H1 (cell line): Measurements from ENCODE around the gene ICE1. TPM values are rescaled to one million over a fixed set of nuclear protein-coding genes. Genes with fewer than 3 reads are reported as not detected.

ENCODE experiments used
- CTCF ChIA-PET: fragments of 300-600 bp; sonication (Branson Sonifier 250); formaldehyde crosslinking; loops from one replicate; lab custom pipeline; 2021; ENCODE audit not compliant: partially characterized antibody; lab: Charles Lee
- POLR2A ChIA-PET: fragments of 300-600 bp; sonication (Branson Sonifier 250); formaldehyde crosslinking; loops from one replicate; lab custom pipeline; 2021; ENCODE audit warnings: inconsistent platforms; ENCODE audit not compliant: partially characterized antibody; lab: Charles Lee
- DNase-seq, 2 experiments: peaks; one replicate each; pipeline versions ENCODE4 v3.0.0 to v3.0.0-alpha.2; 2010 to 2022; ENCODE audit warnings: low spot score in 2 of 2, low read depth in 1 of 2, mixed read lengths in 1 of 2
- FAIRE-seq: peaks from 2 replicates; lab custom pipeline; 2011; peaks lifted over from hg19 to GRCh38; lab: Jason Lieb, UNC
- H2AFZ ChIP-seq: 2 replicates; pipeline ENCODE4 v1.8.1; 2012; ENCODE audit warnings: low read length, inconsistent platforms
- H2AK5ac ChIP-seq: 2 replicates; pipeline ENCODE4 v1.6.1; 2013; ENCODE audit warnings: low read depth, low read length
- H2BK120ac ChIP-seq: replicated peaks from 2 replicates; pipeline ENCODE3; 2013; ENCODE audit warnings: low read depth, low read length, inconsistent platforms
- H2BK12ac ChIP-seq: 2 replicates; pipeline ENCODE4 v1.6.1; 2013; ENCODE audit warnings: low read depth, low read length
- H2BK15ac ChIP-seq: 2 replicates; pipeline ENCODE4 v1.6.1; 2013; ENCODE audit warnings: low read length
- H2BK20ac ChIP-seq: 2 replicates; pipeline ENCODE4 v1.6.1; 2013; ENCODE audit warnings: low read length
- H2BK5ac ChIP-seq: 2 replicates; pipeline ENCODE4 v1.6.1; 2013; ENCODE audit warnings: low read depth, low read length
- H3K14ac ChIP-seq: 2 replicates; pipeline ENCODE4 v1.6.1; 2013; ENCODE audit warnings: inconsistent platforms; ENCODE audit not compliant: insufficient read length
- H3K18ac ChIP-seq: 2 replicates; pipeline ENCODE4 v1.6.1; 2013; ENCODE audit warnings: low read length; ENCODE audit errors: extremely low read depth
- H3K23ac ChIP-seq: 2 replicates; pipeline ENCODE4 v1.6.1; 2013; ENCODE audit warnings: inconsistent platforms; ENCODE audit not compliant: insufficient read length
- H3K23me2 ChIP-seq: 2 replicates; pipeline ENCODE4 v1.6.1; 2013; ENCODE audit warnings: low read depth, low read length
- H3K27ac ChIP-seq: 2 replicates; pipeline ENCODE4 v1.6.1; 2011; ENCODE audit warnings: low read depth, low read length, inconsistent platforms
- H3K27me3 ChIP-seq, 4 experiments: replicated peaks in 1 of 4; 1 replicate in 1 of 4; 2 replicates in 3 of 4; pipeline versions ENCODE4 v1.6.1 to v1.8.1; 2011 to 2013; ENCODE audit warnings: low read length in 3 of 4, mild to moderate bottlenecking in 3 of 4, inconsistent platforms in 2 of 4, mixed read lengths in 2 of 4, moderate library complexity in 1 of 4; ENCODE audit not compliant: control insufficient read depth in 3 of 4, insufficient read depth in 3 of 4; ENCODE audit errors: extremely low read depth in 1 of 4
- H3K36me3 ChIP-seq, 4 experiments: 2 replicates each; pipeline versions ENCODE4 v1.6.1 to v1.8.1; 2011 to 2013; ENCODE audit warnings: mild to moderate bottlenecking in 4 of 4, low read length in 3 of 4, moderate library complexity in 2 of 4, control low read depth in 1 of 4, inconsistent platforms in 1 of 4; ENCODE audit not compliant: insufficient read depth in 4 of 4, control insufficient read depth in 2 of 4
- H3K4ac ChIP-seq: replicated peaks from 2 replicates; pipeline ENCODE3; 2013; ENCODE audit warnings: low read length, low read depth, mixed read lengths, inconsistent platforms; ENCODE audit not compliant: insufficient read length
- H3K4me1 ChIP-seq, 4 experiments: replicated peaks in 1 of 4; 1 replicate in 1 of 4; 2 replicates in 3 of 4; pipeline versions ENCODE4 v1.6.1 to v1.8.1; 2011 to 2013; ENCODE audit warnings: low read length in 3 of 4, inconsistent platforms in 2 of 4, mixed read lengths in 1 of 4; ENCODE audit not compliant: insufficient read depth in 4 of 4, control insufficient read depth in 3 of 4
- H3K4me2 ChIP-seq, 2 experiments: 2 replicates each; pipeline versions ENCODE4 v1.6.1 to v1.8.1; 2011 to 2013; ENCODE audit warnings: low read depth in 2 of 2, low read length in 2 of 2, control low read depth in 1 of 2, inconsistent platforms in 1 of 2, mild to moderate bottlenecking in 1 of 2; ENCODE audit not compliant: insufficient read depth in 1 of 2
- H3K4me3 ChIP-seq, 4 experiments: fragments of 200-600, 300-600 bp in 1 of 4; sonication (generic), shearing (Covaris generic), sonication (Bioruptor Twin) in 1 of 4; 2 replicates each; pipeline versions ENCODE4 v1.5.1 to v1.8.1; 2011 to 2016; ENCODE audit warnings: low read length in 4 of 4, low read depth in 3 of 4, control low read depth in 2 of 4, inconsistent platforms in 2 of 4, mild to moderate bottlenecking in 2 of 4, mixed read lengths in 1 of 4, moderate library complexity in 1 of 4; ENCODE audit not compliant: insufficient read depth in 2 of 4; ENCODE audit errors: extremely low read depth in 1 of 4
- H3K56ac ChIP-seq: replicated peaks from 2 replicates; pipeline ENCODE3; 2013; ENCODE audit warnings: low read depth, mild to moderate bottlenecking, mixed read lengths, low read length, inconsistent platforms; ENCODE audit not compliant: insufficient read length
- H3K79me1 ChIP-seq: 2 replicates; pipeline ENCODE4 v1.6.1; 2013; ENCODE audit warnings: low read depth, low read length, control low read depth
- H3K79me2 ChIP-seq, 2 experiments: 2 replicates each; pipeline versions ENCODE4 v1.6.1 to v1.8.1; 2012 to 2013; ENCODE audit warnings: low read length in 2 of 2, mild to moderate bottlenecking in 2 of 2, inconsistent platforms in 1 of 2; ENCODE audit not compliant: insufficient read depth in 2 of 2, control insufficient read depth in 1 of 2
- H3K9ac ChIP-seq, 4 experiments: replicated peaks in 1 of 4; 1 replicate in 1 of 4; 2 replicates in 3 of 4; pipeline versions ENCODE4 v1.6.1 to v1.8.1; 2011 to 2013; ENCODE audit warnings: low read depth in 3 of 4, low read length in 3 of 4, control low read depth in 2 of 4, mild to moderate bottlenecking in 2 of 4, moderate library complexity in 2 of 4, inconsistent platforms in 1 of 4; ENCODE audit errors: extremely low read depth in 1 of 4
- H3K9me3 ChIP-seq, 2 experiments: 2 replicates each; pipeline versions ENCODE4 v1.6.1 to v1.8.1; 2012 to 2013; ENCODE audit warnings: mild to moderate bottlenecking in 2 of 2, moderate library complexity in 2 of 2, control low read depth in 1 of 2, inconsistent platforms in 1 of 2, low read depth in 1 of 2, low read length in 1 of 2, mixed read lengths in 1 of 2; ENCODE audit not compliant: insufficient read depth in 2 of 2
- H4K20me1 ChIP-seq, 2 experiments: replicated peaks in 1 of 2; 2 replicates each; pipeline versions ENCODE3 to v1.8.1; 2011 to 2013; ENCODE audit warnings: inconsistent platforms in 2 of 2, low read length in 2 of 2, mild to moderate bottlenecking in 1 of 2; ENCODE audit not compliant: insufficient read depth in 2 of 2, control insufficient read depth in 1 of 2
- H4K5ac ChIP-seq: 2 replicates; pipeline ENCODE4 v1.6.1; 2013; ENCODE audit warnings: low read length, low read depth, mixed read lengths, inconsistent platforms; ENCODE audit not compliant: insufficient read length
- H4K8ac ChIP-seq: 2 replicates; pipeline ENCODE4 v1.8.0; 2013; ENCODE audit warnings: mild to moderate bottlenecking, moderate library complexity, low read length, inconsistent platforms; ENCODE audit not compliant: insufficient read depth; ENCODE audit errors: extremely low read depth
- H4K91ac ChIP-seq: replicated peaks from 2 replicates; pipeline ENCODE3; 2013; ENCODE audit warnings: low read length, mixed read lengths, inconsistent platforms; ENCODE audit not compliant: insufficient read length
- KDM5A ChIP-seq: fragments of 200-600 bp; IDR thresholded peaks from 2 replicates; pipeline ENCODE4 v1.7.1; 2012; ENCODE audit warnings: mild to moderate bottlenecking, low read length, inconsistent platforms, mixed read lengths
- whole genome bisulfite sequencing, 2 experiments: shearing (Covaris generic) in 1 of 2; methylation state at CpG; one replicate each; pipeline versions ENCODE4 v1.1.6 to v1.1.7; 2013 to 2015; ENCODE audit warnings: low lambda C conversion rate in 2 of 2, mixed read lengths in 2 of 2, inconsistent platforms in 1 of 2, low coverage in 1 of 2, missing lambda C conversion rate in 1 of 2; ENCODE audit not compliant: insufficient replicate concordance in 2 of 2, insufficient coverage in 1 of 2, insufficient read length in 1 of 2; ENCODE audit errors: extremely low coverage in 1 of 2, missing lambda C conversion rate in 1 of 2; 5-methylcytosine and 5-hydroxymethylcytosine counted together
- polyA plus RNA-seq, 7 experiments: library from polyadenylated mRNA; depleted of rRNA in 3 of 7; stranded (reverse) in 5 of 7; unstranded in 2 of 7; fragments of >200 nt in 5 of 7; fragments of 200-250 nt in 2 of 7; gene quantifications; 1 replicate in 5 of 7; 2 replicates in 1 of 7; 4 replicates in 1 of 7; pipeline versions ENCODE4 v1.2.1 to v1.2.3, GENCODE V29; 2011 to 2013; ENCODE audit warnings: missing spikeins in 2 of 7, mixed read lengths in 2 of 7
- total RNA-seq: library from RNA; stranded (reverse); fragmentation: NEBNext Ultra II Directional; extraction: Animal tissue kit (Norgen Biotek cat#: 25700); gene quantifications from 2 replicates; pipeline ENCODE4 v1.2.1, GENCODE V29; 2021

Gene ICE1
- total and polyA plus RNA-seq, 2 of the 8 experiments (the other 6 are each of a cell fraction or from before 2014, with no cell fraction given) = 11.8 to 53.9 TPM

GRCh38 chr5:5474961-5475360, 52.5 kb downstream of the ICE1 start:
- Histone ChIP-seq H3K4ac (no peak overlapping the region), H3K14ac (no peak overlapping the region)
- no peak for FAIRE-seq

More at GRCh38 chr5:5474961-5475360, 52.5 kb downstream of the ICE1 start:
- TF ChIP-seq KDM5A = no peak
- ChIA-PET CTCF (interaction anchor here (1.3 kb wide), 1 partner anchor 595 kb away, joined by 3 read pairs; no protein-coding TSS in a partner anchor), POLR2A (no interaction called here)
- no peaks in the 10 kb centered on the region for H3K23me2 ChIP-seq
- no peak overlapping the region for H3K9ac ChIP-seq
- no peaks in the 10 kb centered on the region for H3K9me3 ChIP-seq
- no peak for DNase-seq
- H2BK15ac ChIP-seq = no peak overlapping the region
- 97% methylated on average over 5 of the region's 5 CpGs; no CpG with 5 or more reads in 1 of the 2 experiments for WGBS, 2 experiments
- no peak overlapping the region for H3K23ac ChIP-seq
- H4K8ac ChIP-seq = no peak overlapping the region
- H2BK5ac ChIP-seq = no peak overlapping the region
- H3K79me1 ChIP-seq = no peaks in the 10 kb centered on the region
- peaks cover 0 to 35% (median 14%) of the 10 kb centered on the region in 4 experiments; a peak in 5 of 8 replicates for H3K36me3 ChIP-seq
- no peaks in the 10 kb centered on the region for H3K27me3 ChIP-seq
- no peaks in the 10 kb centered on the region for H4K20me1 ChIP-seq
- H4K91ac ChIP-seq = no peak overlapping the region
- no peak overlapping the region for H3K56ac ChIP-seq
- no peak overlapping the region for H3K27ac ChIP-seq
- no peak overlapping the region for H4K5ac ChIP-seq
- no peak overlapping the region for H3K18ac ChIP-seq
- H2BK20ac ChIP-seq = no peak overlapping the region
- H3K4me3 ChIP-seq = no peak overlapping the region
- no peaks in the 10 kb centered on the region for H3K4me1 ChIP-seq
- H2BK12ac ChIP-seq = no peak overlapping the region
- H3K79me2 ChIP-seq = no peaks in the 10 kb centered on the region
- H2AK5ac ChIP-seq = no peak overlapping the region
- H2AFZ ChIP-seq = no peak overlapping the region
- no peak overlapping the region for H3K4me2 ChIP-seq
- no peak overlapping the region for H2BK120ac ChIP-seq
